GM23248 (cell line): ENCODE data around the gene TMC8.

Source experiments
- EZH2 ChIP-seq: fragments of 200-600 bp; sonication (generic); IDR thresholded peaks from 2 replicates; pipeline ENCODE4 v1.6.1; 2018; ENCODE audit warnings: antibody characterized with exemption, mild to moderate bottlenecking; ENCODE audit not compliant: insufficient read depth, poor library complexity, severe bottlenecking
- EZH2phosphoT487 ChIP-seq: fragments of 200-600 bp; sonication (generic); IDR thresholded peaks from 2 replicates; pipeline ENCODE4 v1.6.1; 2018; ENCODE audit warnings: antibody characterized with exemption, moderate library complexity, mild to moderate bottlenecking, low read depth; ENCODE audit not compliant: insufficient read depth

DNA sequence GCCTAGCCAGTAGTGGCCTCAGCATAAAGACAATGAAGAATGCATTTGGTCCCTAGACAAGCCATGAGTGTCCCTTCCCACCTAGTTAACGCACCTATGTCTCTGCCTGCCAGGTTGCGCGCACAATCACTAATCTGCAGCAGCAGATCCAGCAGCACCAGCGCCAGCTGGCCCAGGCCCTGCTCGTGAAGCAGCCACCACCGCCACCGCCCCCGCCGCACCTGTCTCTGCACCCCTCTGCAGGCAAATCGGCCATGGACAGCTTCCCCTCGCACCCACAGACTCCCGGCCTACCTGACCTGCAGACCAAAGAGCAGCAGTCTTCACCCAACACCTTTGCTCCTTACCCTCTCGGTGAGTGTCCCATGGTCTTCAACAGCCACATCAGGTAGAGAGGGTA is 43.8 kb upstream of the TMC8 start:
- no peak for TF ChIP-seq EZH2phosphoT487
- TF ChIP-seq EZH2 = no peak
